ENCODE measurements around the gene TNFAIP6. TPM values are rescaled to one million over a fixed set of nuclear protein-coding genes. Genes with fewer than 3 reads are reported as not detected.
"Not testable (repeated sequence)": the region's sequence is repeated elsewhere in the genome, so short reads cannot be mapped to it uniquely, and the experiment has no call there.

Gene TNFAIP6
- total RNA-seq, 2 experiments from 2014 or later: not detected

- TF ChIP-seq CTCF (IDR thresholded peaks at IDR 0.05): no peak
- H3K4me3 Mint-ChIP-seq: no peak overlapping the region
- H3K9me3 Mint-ChIP-seq: no peaks in the 10 kb centered on the region
- H3K27me3 Mint-ChIP-seq: no peaks in the 10 kb centered on the region
- Histone ChIP-seq H3K4me1 (ENCODE audit: insufficient read depth, low read length) (no peaks in the 10 kb centered on the region), H3K27me3 (ENCODE audit: control insufficient read depth in 1 of 2, insufficient read depth in 2 of 2, low read length in 2 of 2) (no peaks in the 10 kb centered on the region), H3K9me3 (ENCODE audit: control insufficient read depth in 1 of 2, insufficient read depth in 1 of 2, low read length in 2 of 2) (peaks cover 0 to 5% of the 10 kb centered on the region in 2 experiments), H3K36me3 (ENCODE audit: insufficient read depth, low read length) (no peaks in the 10 kb centered on the region), H3K27ac (ENCODE audit: low read depth in 1 of 2, low read length in 2 of 2) (no peak overlapping the region), H3K4me3 (ENCODE audit: low read length) (no peak overlapping the region)
- H3K36me3 Mint-ChIP-seq (ENCODE audit: low read depth): no peaks in the 10 kb centered on the region
- H3K4me1 Mint-ChIP-seq (ENCODE audit: low read depth): no peaks in the 10 kb centered on the region
- ChIA-PET CTCF (no interaction called here), POLR2A (no interaction called here)
- DNase-seq: no peak
- intact Hi-C loops (cut with DNase I, micrococcal nuclease): no loop called here
- no peak for ATAC-seq (ENCODE audit: poor library complexity)
- H3K27ac Mint-ChIP-seq: no peak overlapping the region
Observed at GRCh38 chr2:151337643-151338042, 19.7 kb upstream of the TNFAIP6 start.

- CTCF ChIA-PET: no interaction called here
- no peak for DNase-seq
- no peaks in the 10 kb centered on the region for H3K9me3 Mint-ChIP-seq
- no peak overlapping the region for H3K4me3 Mint-ChIP-seq
- intact Hi-C loops (cut with DNase I, micrococcal nuclease): no loop called here
- H3K9me3 ChIP-seq (ENCODE audit: control insufficient read depth in 1 of 2, insufficient read depth in 1 of 2, low read length in 2 of 2): peaks cover 0 to 6% of the 10 kb centered on the region in 2 experiments
- H3K4me3 ChIP-seq (ENCODE audit: low read length): no peak overlapping the region
- no peaks in the 10 kb centered on the region for H3K36me3 ChIP-seq (ENCODE audit: insufficient read depth, low read length)
- POLR2A ChIA-PET: no interaction called here
- H3K4me1 Mint-ChIP-seq (ENCODE audit: low read depth): no peaks in the 10 kb centered on the region
- no peak overlapping the region for H3K27ac Mint-ChIP-seq
- no peak overlapping the region for H3K27ac ChIP-seq (ENCODE audit: low read depth in 1 of 2, low read length in 2 of 2)
- TF ChIP-seq CTCF (IDR thresholded peaks at IDR 0.05): no peak
- H3K27me3 ChIP-seq (ENCODE audit: control insufficient read depth in 1 of 2, insufficient read depth in 2 of 2, low read length in 2 of 2): no peaks in the 10 kb centered on the region
- H3K36me3 Mint-ChIP-seq (ENCODE audit: low read depth): no peaks in the 10 kb centered on the region
- ATAC-seq (ENCODE audit: poor library complexity): no peak
- no peaks in the 10 kb centered on the region for H3K27me3 Mint-ChIP-seq
- H3K4me1 ChIP-seq (ENCODE audit: insufficient read depth, low read length): no peaks in the 10 kb centered on the region
Observed at GRCh38 chr2:151338115-151338514, 19.3 kb upstream of the TNFAIP6 start.

- Histone ChIP-seq H3K27ac (ENCODE audit: low read depth in 1 of 2, low read length in 2 of 2) (no peak overlapping the region), H3K4me3 (ENCODE audit: low read length) (no peak overlapping the region), H3K36me3 (ENCODE audit: insufficient read depth, low read length) (no peaks in the 10 kb centered on the region), H3K27me3 (ENCODE audit: control insufficient read depth in 1 of 2, insufficient read depth in 2 of 2, low read length in 2 of 2) (no peaks in the 10 kb centered on the region), H3K9me3 (ENCODE audit: control insufficient read depth in 1 of 2, insufficient read depth in 1 of 2, low read length in 2 of 2) (peaks cover 0 to 9% of the 10 kb centered on the region in 2 experiments), H3K4me1 (ENCODE audit: insufficient read depth, low read length) (no peaks in the 10 kb centered on the region)
- ChIA-PET CTCF (no interaction called here), POLR2A (no interaction called here)
- Mint-ChIP-seq H3K4me3 (no peak overlapping the region), H3K9me3 (no peaks in the 10 kb centered on the region), H3K36me3 (ENCODE audit: low read depth) (no peaks in the 10 kb centered on the region), H3K27ac (no peak overlapping the region), H3K27me3 (no peaks in the 10 kb centered on the region), H3K4me1 (ENCODE audit: low read depth) (no peaks in the 10 kb centered on the region)
- no peak for TF ChIP-seq CTCF (IDR thresholded peaks at IDR 0.05)
- ATAC-seq (ENCODE audit: poor library complexity) (no peak), DNase-seq (no peak)
- intact Hi-C loops (cut with DNase I, micrococcal nuclease): no loop called here
Observed at GRCh38 chr2:151343073-151343472, 14.3 kb upstream of the TNFAIP6 start.

GRCh38 chr2:151344191-151344590, 13.2 kb upstream of the TNFAIP6 start:
- H3K4me3 ChIP-seq (ENCODE audit: low read length); POLR2A ChIA-PET; H3K36me3 ChIP-seq (ENCODE audit: insufficient read depth, low read length); CTCF ChIA-PET; H3K27me3 ChIP-seq (ENCODE audit: control insufficient read depth in 1 of 2, insufficient read depth in 2 of 2, low read length in 2 of 2); H3K4me3 Mint-ChIP-seq; H3K36me3 Mint-ChIP-seq (ENCODE audit: low read depth); ATAC-seq (ENCODE audit: poor library complexity); H3K27ac ChIP-seq (ENCODE audit: low read depth in 1 of 2, low read length in 2 of 2); H3K4me1 Mint-ChIP-seq (ENCODE audit: low read depth); DNase-seq; H3K4me1 ChIP-seq (ENCODE audit: insufficient read depth, low read length); H3K27me3 Mint-ChIP-seq; H3K9me3 ChIP-seq (ENCODE audit: control insufficient read depth in 1 of 2, insufficient read depth in 1 of 2, low read length in 2 of 2); H3K27ac Mint-ChIP-seq; H3K9me3 Mint-ChIP-seq; intact Hi-C loops (cut with DNase I, micrococcal nuclease): not testable (repeated sequence)
